Neutrophil (primary cell): ENCODE data around the gene ZNF619.
"Not testable (repeated sequence)": the region's sequence is repeated elsewhere in the genome, so short reads cannot be mapped to it uniquely, and the experiment has no call there.

Experiments used
- H3K27ac ChIP-seq: fragments of 200-600 bp; sonication (generic); 2 replicates; pipeline ENCODE4 v1.5.1; 2016; ENCODE audit warnings: mild to moderate bottlenecking, moderate library complexity
- H3K27me3 ChIP-seq: fragments of 200-600 bp; sonication (generic); 2 replicates; pipeline ENCODE4 v1.6.0; 2016; ENCODE audit warnings: mild to moderate bottlenecking
- H3K36me3 ChIP-seq: fragments of 200-600 bp; sonication (generic); 2 replicates; pipeline ENCODE4 v1.5.1; 2017
- H3K4me1 ChIP-seq, 2 experiments: fragments of 200-600 bp in 1 of 2; sonication (generic) in 1 of 2; 1 replicate in 1 of 2; 2 replicates in 1 of 2; pipeline versions ENCODE4 v1.5.1 to v1.6.1; 2013 to 2016; ENCODE audit warnings: low read depth in 1 of 2, low read length in 1 of 2, mild to moderate bottlenecking in 1 of 2, moderate library complexity in 1 of 2; ENCODE audit not compliant: control insufficient read depth in 1 of 2, insufficient read depth in 1 of 2
- H3K4me3 ChIP-seq, 2 experiments: fragments of 200-600 bp in 1 of 2; sonication (generic) in 1 of 2; 1 replicate in 1 of 2; 2 replicates in 1 of 2; pipeline ENCODE4 v1.5.1; 2013 to 2016; ENCODE audit warnings: low read depth in 1 of 2, low read length in 1 of 2, mild to moderate bottlenecking in 1 of 2, moderate library complexity in 1 of 2
- H3K9me3 ChIP-seq: fragments of 200-600 bp; sonication (generic); 2 replicates; pipeline ENCODE4 v1.5.1; 2016
- TF ChIP-seq, protein P1 (sequence below): fragments of 200-600 bp; sonication (generic); IDR thresholded peaks from 2 replicates; pipeline ENCODE4 v1.5.1; 2016; ENCODE audit warnings: antibody characterized with exemption

Gene ZNF619

DNA sequence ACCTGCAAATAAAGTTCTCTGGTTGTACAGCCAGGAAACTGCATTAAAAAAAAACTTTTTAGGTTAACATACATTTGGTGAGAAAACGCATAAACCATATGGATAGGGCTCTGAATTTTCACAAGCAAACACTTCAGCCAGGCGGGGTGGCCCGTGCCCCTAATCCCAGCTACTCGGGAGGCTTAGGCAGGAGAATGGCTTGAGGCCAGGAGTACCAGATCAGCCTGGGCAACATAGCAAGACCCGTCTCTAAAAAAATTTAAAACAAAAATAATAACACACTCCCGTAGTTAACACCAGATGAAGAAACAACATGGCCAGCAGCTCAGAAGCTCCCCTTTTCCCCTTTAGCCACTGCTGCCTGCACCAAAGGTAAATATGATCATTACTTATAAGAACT lies 23.0 kb upstream of the ZNF619 start:
- peak overlapping the region; percentile 77 to 87 for H3K4me3 ChIP-seq
- TF ChIP-seq, protein P1, sequence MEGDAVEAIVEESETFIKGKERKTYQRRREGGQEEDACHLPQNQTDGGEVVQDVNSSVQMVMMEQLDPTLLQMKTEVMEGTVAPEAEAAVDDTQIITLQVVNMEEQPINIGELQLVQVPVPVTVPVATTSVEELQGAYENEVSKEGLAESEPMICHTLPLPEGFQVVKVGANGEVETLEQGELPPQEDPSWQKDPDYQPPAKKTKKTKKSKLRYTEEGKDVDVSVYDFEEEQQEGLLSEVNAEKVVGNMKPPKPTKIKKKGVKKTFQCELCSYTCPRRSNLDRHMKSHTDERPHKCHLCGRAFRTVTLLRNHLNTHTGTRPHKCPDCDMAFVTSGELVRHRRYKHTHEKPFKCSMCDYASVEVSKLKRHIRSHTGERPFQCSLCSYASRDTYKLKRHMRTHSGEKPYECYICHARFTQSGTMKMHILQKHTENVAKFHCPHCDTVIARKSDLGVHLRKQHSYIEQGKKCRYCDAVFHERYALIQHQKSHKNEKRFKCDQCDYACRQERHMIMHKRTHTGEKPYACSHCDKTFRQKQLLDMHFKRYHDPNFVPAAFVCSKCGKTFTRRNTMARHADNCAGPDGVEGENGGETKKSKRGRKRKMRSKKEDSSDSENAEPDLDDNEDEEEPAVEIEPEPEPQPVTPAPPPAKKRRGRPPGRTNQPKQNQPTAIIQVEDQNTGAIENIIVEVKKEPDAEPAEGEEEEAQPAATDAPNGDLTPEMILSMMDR, result no peak
- no peaks in the 10 kb centered on the region for H3K9me3 ChIP-seq
- peaks cover 36 to 40% of the 10 kb centered on the region in 2 experiments for H3K4me1 ChIP-seq
- H3K27ac ChIP-seq, result peak overlapping the region; percentile 89
- peaks cover 6% of the 10 kb centered on the region for H3K27me3 ChIP-seq
- peaks cover 7% of the 10 kb centered on the region for H3K36me3 ChIP-seq

DNA sequence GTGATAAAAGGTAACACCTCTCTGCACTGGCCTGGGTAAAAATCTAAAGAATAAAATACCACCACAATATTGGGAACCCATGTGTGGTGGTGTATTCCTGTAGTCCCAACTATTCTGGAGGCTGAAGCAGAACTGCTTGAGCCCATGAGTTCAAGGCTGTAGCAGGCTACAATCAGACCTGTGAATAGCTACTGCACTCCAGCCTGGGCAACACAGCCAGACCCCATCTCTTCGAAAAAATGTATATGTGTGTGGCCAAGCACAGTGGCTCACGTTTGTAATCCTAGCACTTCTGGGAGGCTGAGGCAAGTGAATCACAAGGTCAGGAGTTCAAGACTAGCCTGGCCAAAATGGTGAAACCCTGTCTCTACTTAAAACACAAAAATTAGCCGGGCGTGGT lies 21.6 kb upstream of the ZNF619 start:
- Histone ChIP-seq H3K27ac (no peak overlapping the region), H3K4me3 (no peak overlapping the region)
- TF ChIP-seq, protein P1, result no peak

DNA sequence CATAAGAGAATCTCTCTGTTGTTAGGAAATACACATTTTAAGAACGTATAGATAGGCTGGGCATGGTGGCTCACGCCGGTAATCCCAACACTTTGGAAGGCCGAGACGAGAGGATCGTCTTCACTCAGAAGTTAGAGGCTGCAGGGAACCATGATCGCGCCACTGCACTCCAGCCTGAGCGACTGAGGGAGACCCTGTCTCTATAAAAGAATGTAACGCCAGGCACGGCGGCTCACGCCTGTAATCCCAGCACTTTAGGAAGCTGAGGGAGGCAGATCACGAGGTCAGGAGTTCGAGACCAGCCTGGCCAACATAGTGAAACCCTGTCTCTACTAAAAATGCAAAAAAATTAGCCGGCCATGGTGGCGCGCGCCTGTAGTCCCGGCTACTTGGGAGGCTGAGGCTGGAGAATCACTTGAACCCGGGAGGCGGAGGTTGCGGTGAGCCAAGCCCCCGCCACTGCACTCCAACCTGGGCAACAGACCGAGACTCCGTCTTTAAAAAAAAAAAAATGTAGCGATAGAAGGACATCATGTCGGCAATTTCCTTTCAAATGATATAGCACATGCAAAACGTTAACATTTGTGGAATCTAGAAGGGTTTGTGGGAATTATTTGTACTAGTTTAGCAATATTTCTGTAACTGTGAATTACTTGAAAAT lies 20.5 kb upstream of the ZNF619 start:
- Histone ChIP-seq H3K9me3 (no peaks in the 10 kb centered on the region), H3K4me3 (peak overlapping the region; percentile 67 to 91), H3K36me3 (peaks cover 27% of the 10 kb centered on the region), H3K27ac (peak overlapping the region; percentile 81), H3K27me3 (peaks cover 6% of the 10 kb centered on the region), H3K4me1 (peaks cover 36 to 40% of the 10 kb centered on the region in 2 experiments)
- TF ChIP-seq, protein P1, result no peak

More for the DNA sequence above, 21.6 kb upstream of the ZNF619 start:
- Histone ChIP-seq H3K27me3 (peaks cover 6% of the 10 kb centered on the region), H3K4me1 (peaks cover 36 to 40% of the 10 kb centered on the region in 2 experiments), H3K36me3 (peaks cover 17% of the 10 kb centered on the region), H3K9me3 (no peaks in the 10 kb centered on the region)

DNA sequence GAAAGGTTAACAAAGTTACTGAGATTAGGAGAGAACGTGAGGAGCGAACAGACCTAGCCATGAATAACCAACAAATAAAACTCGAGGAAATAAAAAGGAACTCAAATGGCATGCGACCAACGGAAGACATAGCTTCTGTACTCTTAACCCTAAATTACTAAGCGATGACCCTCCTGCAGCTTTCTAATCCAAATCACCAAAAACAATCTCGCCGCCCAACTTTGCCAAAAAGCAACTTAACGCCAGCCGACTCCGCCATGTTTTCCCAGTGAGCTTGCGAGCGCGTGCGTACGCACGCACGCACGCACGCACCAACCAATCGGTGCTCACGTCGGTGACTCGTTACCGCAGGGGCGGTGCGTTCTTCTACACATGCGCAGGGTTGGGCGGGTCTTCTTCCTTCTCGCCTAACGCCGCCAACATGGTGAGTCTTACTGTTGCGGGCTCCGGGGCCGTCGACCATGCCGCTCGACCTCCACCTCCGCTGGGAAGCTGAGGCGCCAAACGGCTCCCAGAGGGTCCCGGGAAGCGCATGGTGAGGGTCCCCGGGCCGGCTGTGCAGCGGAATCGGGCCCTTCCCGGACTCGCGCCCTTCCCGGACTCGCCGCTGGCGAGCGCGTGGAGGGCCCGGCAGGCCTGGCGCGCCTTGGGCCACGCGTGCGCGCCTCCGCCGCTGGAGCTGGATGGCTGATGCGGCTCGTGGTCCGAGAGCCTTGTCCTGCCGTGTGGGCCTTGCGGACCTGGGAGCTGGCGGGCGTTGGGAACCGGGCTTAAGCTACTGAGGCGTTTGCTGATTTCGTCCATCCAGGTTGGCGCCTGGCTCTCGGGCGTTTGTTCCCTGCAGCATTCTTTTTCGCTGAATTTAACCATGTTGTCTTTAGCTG lies 19.7 kb upstream of the ZNF619 start, which contains the start of gene RPL14:
RPL14 (plus strand) TSS at position 400 of the 884 bp plus-strand sequence; CDS start at position 533, 133 bp downstream.
- Histone ChIP-seq H3K36me3 (peaks cover 35% of the 10 kb centered on the region), H3K4me1 (peaks cover 32 to 36% of the 10 kb centered on the region in 2 experiments), H3K27me3 (peaks cover 6% of the 10 kb centered on the region), H3K9me3 (no peaks in the 10 kb centered on the region), H3K27ac (peak within 1 kb of the TSS; percentile 81), H3K4me3 (peak within 1 kb of the TSS; percentile 67 to 91)
- TF ChIP-seq, protein P1, result no peak

DNA sequence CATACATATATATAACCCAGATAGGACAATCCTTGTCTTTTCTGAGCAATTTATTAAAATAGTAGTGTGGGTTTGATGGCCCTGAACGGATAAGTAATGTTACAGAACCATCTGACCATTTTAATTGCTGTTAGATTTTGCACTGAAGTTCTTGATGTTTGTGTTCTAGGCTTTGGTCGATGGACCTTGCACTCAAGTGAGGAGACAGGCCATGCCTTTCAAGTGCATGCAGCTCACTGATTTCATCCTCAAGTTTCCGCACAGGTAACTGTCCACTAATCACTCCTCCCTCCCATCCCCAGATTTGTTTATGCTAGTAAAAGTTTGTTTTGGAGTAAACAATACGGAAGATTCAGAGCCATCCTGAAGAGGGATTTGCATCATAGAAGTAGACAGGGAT lies 18.4 kb upstream of the ZNF619 start:
- H3K27ac ChIP-seq, result no peak overlapping the region
- no peaks in the 10 kb centered on the region for H3K9me3 ChIP-seq
- no peak overlapping the region for H3K4me3 ChIP-seq
- peaks cover 6% of the 10 kb centered on the region for H3K27me3 ChIP-seq
- TF ChIP-seq, protein P1, result no peak
- peaks cover 48% of the 10 kb centered on the region for H3K36me3 ChIP-seq
- peaks cover 24 to 28% of the 10 kb centered on the region in 2 experiments for H3K4me1 ChIP-seq

DNA sequence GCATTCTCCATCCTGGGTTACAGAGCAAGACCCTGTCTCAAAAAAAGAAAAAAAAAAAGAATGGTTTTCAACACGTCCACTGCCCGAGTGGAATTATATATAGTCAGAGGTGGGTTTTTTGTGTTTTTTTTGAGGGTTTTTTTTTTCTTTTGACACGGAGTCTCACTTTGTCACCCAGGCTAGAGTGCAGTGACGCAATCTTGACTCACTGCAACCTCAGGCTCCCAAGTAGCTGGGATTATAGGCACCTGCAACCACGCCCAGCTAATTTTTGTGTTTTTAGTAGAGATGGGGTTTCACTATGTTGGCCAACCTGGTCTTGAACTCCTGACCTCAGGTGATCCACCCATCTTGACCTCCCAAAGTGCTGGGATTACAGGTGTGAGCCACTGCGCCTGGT lies 16.4 kb upstream of the ZNF619 start:
- not testable (repeated sequence) for H3K27ac ChIP-seq, H3K4me3 ChIP-seq, H3K9me3 ChIP-seq, H3K27me3 ChIP-seq
- H3K4me1 ChIP-seq, result peaks cover 19 to 23% of the 10 kb centered on the region in 2 experiments
- peaks cover 61% of the 10 kb centered on the region for H3K36me3 ChIP-seq
